ENCODE measurements around the gene NUTM2A. TPM values are rescaled to one million over a fixed set of nuclear protein-coding genes. Genes with fewer than 3 reads are reported as not detected.
"Not testable (repeated sequence)": the region's sequence is repeated elsewhere in the genome, so short reads cannot be mapped to it uniquely, and the experiment has no call there.

The NUTM2A gene
- total and polyA plus RNA-seq, 5 donors from 2014 or later = 0.05 to 0.86 (median 0.15) TPM; not detected in 2

GRCh38 chr10:87204801-87205200, 20.4 kb upstream of the NUTM2A start:
- not testable (repeated sequence) for H3K27ac Mint-ChIP-seq; H3K36me3 ChIP-seq (ENCODE audit: control insufficient read depth, insufficient read depth, low read length); DNase-seq; H3K4me3 Mint-ChIP-seq; H3K4me1 ChIP-seq (ENCODE audit: control insufficient read depth, insufficient read depth, low read length, poor library complexity, severe bottlenecking); H3K9me3 Mint-ChIP-seq; H3K4me3 ChIP-seq (ENCODE audit: low read depth, low read length); H3K9me3 ChIP-seq (ENCODE audit: control insufficient read depth in 2 of 2, low read length in 2 of 2); H3K36me3 Mint-ChIP-seq; H3K27me3 Mint-ChIP-seq; H3K27ac ChIP-seq (ENCODE audit: insufficient read depth, low read length, poor library complexity, severe bottlenecking); ATAC-seq (ENCODE audit: low read depth in 2 of 2); H3K27me3 ChIP-seq (ENCODE audit: control insufficient read depth, insufficient read depth, low read length)
- H3K4me1 Mint-ChIP-seq = peaks cover 5 to 20% (median 6%) of the 10 kb centered on the region in 4 donors

- H3K9me3 ChIP-seq (ENCODE audit: control insufficient read depth in 2 of 2, low read length in 2 of 2); H3K36me3 Mint-ChIP-seq; H3K4me3 Mint-ChIP-seq; H3K27ac ChIP-seq (ENCODE audit: insufficient read depth, low read length, poor library complexity, severe bottlenecking); H3K27me3 ChIP-seq (ENCODE audit: control insufficient read depth, insufficient read depth, low read length); ATAC-seq (ENCODE audit: low read depth in 2 of 2); H3K27me3 Mint-ChIP-seq; H3K4me1 ChIP-seq (ENCODE audit: control insufficient read depth, insufficient read depth, low read length, poor library complexity, severe bottlenecking); H3K36me3 ChIP-seq (ENCODE audit: control insufficient read depth, insufficient read depth, low read length); DNase-seq; H3K4me3 ChIP-seq (ENCODE audit: low read depth, low read length); H3K27ac Mint-ChIP-seq; H3K9me3 Mint-ChIP-seq: not testable (repeated sequence)
- H3K4me1 Mint-ChIP-seq = peaks cover 0 to 14% (median 0%) of the 10 kb centered on the region in 4 donors
These were observed 18.3 kb upstream of the NUTM2A start for GRCh38 chr10:87206922-87207321.

GRCh38 chr10:87210309-87210708, 14.9 kb upstream of the NUTM2A start:
- not testable (repeated sequence) for H3K4me1 Mint-ChIP-seq; H3K27ac ChIP-seq (ENCODE audit: insufficient read depth, low read length, poor library complexity, severe bottlenecking); H3K36me3 ChIP-seq (ENCODE audit: control insufficient read depth, insufficient read depth, low read length); DNase-seq; H3K27ac Mint-ChIP-seq; ATAC-seq (ENCODE audit: low read depth in 2 of 2); H3K4me3 ChIP-seq (ENCODE audit: low read depth, low read length); H3K27me3 Mint-ChIP-seq; H3K27me3 ChIP-seq (ENCODE audit: control insufficient read depth, insufficient read depth, low read length); H3K9me3 ChIP-seq (ENCODE audit: control insufficient read depth in 2 of 2, low read length in 2 of 2); H3K36me3 Mint-ChIP-seq; H3K4me1 ChIP-seq (ENCODE audit: control insufficient read depth, insufficient read depth, low read length, poor library complexity, severe bottlenecking); H3K4me3 Mint-ChIP-seq; H3K9me3 Mint-ChIP-seq

GRCh38 chr10:87211848-87212247, 13.4 kb upstream of the NUTM2A start:
- DNase-seq; H3K9me3 ChIP-seq (ENCODE audit: control insufficient read depth in 2 of 2, low read length in 2 of 2); H3K27ac Mint-ChIP-seq; H3K9me3 Mint-ChIP-seq; H3K27me3 Mint-ChIP-seq; H3K36me3 Mint-ChIP-seq; H3K36me3 ChIP-seq (ENCODE audit: control insufficient read depth, insufficient read depth, low read length); H3K4me1 ChIP-seq (ENCODE audit: control insufficient read depth, insufficient read depth, low read length, poor library complexity, severe bottlenecking); H3K4me3 ChIP-seq (ENCODE audit: low read depth, low read length); ATAC-seq (ENCODE audit: low read depth in 2 of 2); H3K4me3 Mint-ChIP-seq; H3K4me1 Mint-ChIP-seq; H3K27me3 ChIP-seq (ENCODE audit: control insufficient read depth, insufficient read depth, low read length); H3K27ac ChIP-seq (ENCODE audit: insufficient read depth, low read length, poor library complexity, severe bottlenecking): not testable (repeated sequence)

- not testable (repeated sequence) for H3K9me3 ChIP-seq (ENCODE audit: control insufficient read depth in 2 of 2, low read length in 2 of 2); H3K27ac Mint-ChIP-seq; H3K4me1 ChIP-seq (ENCODE audit: control insufficient read depth, insufficient read depth, low read length, poor library complexity, severe bottlenecking); H3K27me3 Mint-ChIP-seq; H3K36me3 Mint-ChIP-seq; H3K27me3 ChIP-seq (ENCODE audit: control insufficient read depth, insufficient read depth, low read length); DNase-seq; H3K4me1 Mint-ChIP-seq; H3K36me3 ChIP-seq (ENCODE audit: control insufficient read depth, insufficient read depth, low read length); H3K4me3 Mint-ChIP-seq; H3K4me3 ChIP-seq (ENCODE audit: low read depth, low read length); H3K9me3 Mint-ChIP-seq; H3K27ac ChIP-seq (ENCODE audit: insufficient read depth, low read length, poor library complexity, severe bottlenecking)
- ATAC-seq (ENCODE audit: low read depth in 2 of 2) = peak in 1 of 2 donors; percentile 34
These were observed 12.0 kb upstream of the NUTM2A start for GRCh38 chr10:87213150-87213765.

- DNase-seq; H3K27me3 ChIP-seq (ENCODE audit: control insufficient read depth, insufficient read depth, low read length); H3K4me3 Mint-ChIP-seq; ATAC-seq (ENCODE audit: low read depth in 2 of 2); H3K27ac Mint-ChIP-seq; H3K36me3 Mint-ChIP-seq; H3K36me3 ChIP-seq (ENCODE audit: control insufficient read depth, insufficient read depth, low read length); H3K4me1 ChIP-seq (ENCODE audit: control insufficient read depth, insufficient read depth, low read length, poor library complexity, severe bottlenecking); H3K27ac ChIP-seq (ENCODE audit: insufficient read depth, low read length, poor library complexity, severe bottlenecking); H3K4me1 Mint-ChIP-seq; H3K9me3 ChIP-seq (ENCODE audit: control insufficient read depth in 2 of 2, low read length in 2 of 2); H3K27me3 Mint-ChIP-seq; H3K9me3 Mint-ChIP-seq; H3K4me3 ChIP-seq (ENCODE audit: low read depth, low read length): not testable (repeated sequence)
These were observed 11.4 kb upstream of the NUTM2A start for GRCh38 chr10:87213806-87214205.

- not testable (repeated sequence) for H3K4me3 ChIP-seq (ENCODE audit: low read depth, low read length); H3K27ac ChIP-seq (ENCODE audit: insufficient read depth, low read length, poor library complexity, severe bottlenecking); H3K27me3 ChIP-seq (ENCODE audit: control insufficient read depth, insufficient read depth, low read length); H3K27me3 Mint-ChIP-seq; H3K36me3 Mint-ChIP-seq; H3K9me3 Mint-ChIP-seq; H3K27ac Mint-ChIP-seq; H3K4me3 Mint-ChIP-seq; H3K36me3 ChIP-seq (ENCODE audit: control insufficient read depth, insufficient read depth, low read length); H3K4me1 Mint-ChIP-seq; ATAC-seq (ENCODE audit: low read depth in 2 of 2); H3K4me1 ChIP-seq (ENCODE audit: control insufficient read depth, insufficient read depth, low read length, poor library complexity, severe bottlenecking); DNase-seq; H3K9me3 ChIP-seq (ENCODE audit: control insufficient read depth in 2 of 2, low read length in 2 of 2)
These were observed 9.1 kb upstream of the NUTM2A start for GRCh38 chr10:87216120-87216519.

GRCh38 chr10:87219370-87219769, 5.9 kb upstream of the NUTM2A start:
- H3K4me1 ChIP-seq (ENCODE audit: control insufficient read depth, insufficient read depth, low read length, poor library complexity, severe bottlenecking); H3K4me3 Mint-ChIP-seq; H3K4me3 ChIP-seq (ENCODE audit: low read depth, low read length); H3K9me3 Mint-ChIP-seq; DNase-seq; H3K27ac ChIP-seq (ENCODE audit: insufficient read depth, low read length, poor library complexity, severe bottlenecking); H3K27me3 ChIP-seq (ENCODE audit: control insufficient read depth, insufficient read depth, low read length); H3K27ac Mint-ChIP-seq; H3K36me3 Mint-ChIP-seq; H3K4me1 Mint-ChIP-seq; H3K27me3 Mint-ChIP-seq; H3K36me3 ChIP-seq (ENCODE audit: control insufficient read depth, insufficient read depth, low read length); H3K9me3 ChIP-seq (ENCODE audit: control insufficient read depth in 2 of 2, low read length in 2 of 2): not testable (repeated sequence)
- ATAC-seq (ENCODE audit: low read depth in 2 of 2) = peak in 1 of 2 donors; percentile 47
